GM12872 (cell line): ENCODE data around the gene CTU1.

Experiments used
- CTCF ChIP-seq: IDR thresholded peaks from 3 replicates; pipeline ENCODE4 v1.5.1; 2011; ENCODE audit warnings: low read depth, mild to moderate bottlenecking, low read length, moderate library complexity; ENCODE audit not compliant: insufficient read depth

Gene CTU1

DNA sequence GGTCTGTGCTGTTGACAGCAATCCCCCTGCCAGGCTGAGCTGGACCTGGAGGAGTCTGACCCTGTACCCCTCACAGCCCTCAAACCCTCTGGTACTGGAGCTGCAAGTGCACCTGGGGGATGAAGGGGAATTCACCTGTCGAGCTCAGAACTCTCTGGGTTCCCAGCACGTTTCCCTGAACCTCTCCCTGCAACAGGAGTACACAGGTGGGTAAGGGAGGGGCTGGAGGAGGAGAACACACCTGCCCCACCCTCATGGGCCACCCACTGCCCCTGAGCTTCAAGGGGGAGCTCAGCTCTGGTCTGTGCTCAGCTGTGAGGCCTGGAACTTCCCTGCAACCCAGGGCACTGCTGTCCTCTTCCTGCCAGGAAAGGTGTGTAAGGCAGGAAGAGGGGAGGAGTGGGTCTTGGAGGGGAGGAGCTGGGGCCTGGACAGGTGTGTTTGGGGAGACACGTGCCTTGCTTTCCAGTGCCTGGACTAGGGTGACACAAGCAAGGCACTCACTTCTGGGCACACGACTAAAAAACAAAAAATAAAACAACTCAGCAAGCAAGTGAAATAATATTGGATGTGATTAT lies 37.8 kb upstream of the CTU1 start:
- TF ChIP-seq CTCF: no peak

DNA sequence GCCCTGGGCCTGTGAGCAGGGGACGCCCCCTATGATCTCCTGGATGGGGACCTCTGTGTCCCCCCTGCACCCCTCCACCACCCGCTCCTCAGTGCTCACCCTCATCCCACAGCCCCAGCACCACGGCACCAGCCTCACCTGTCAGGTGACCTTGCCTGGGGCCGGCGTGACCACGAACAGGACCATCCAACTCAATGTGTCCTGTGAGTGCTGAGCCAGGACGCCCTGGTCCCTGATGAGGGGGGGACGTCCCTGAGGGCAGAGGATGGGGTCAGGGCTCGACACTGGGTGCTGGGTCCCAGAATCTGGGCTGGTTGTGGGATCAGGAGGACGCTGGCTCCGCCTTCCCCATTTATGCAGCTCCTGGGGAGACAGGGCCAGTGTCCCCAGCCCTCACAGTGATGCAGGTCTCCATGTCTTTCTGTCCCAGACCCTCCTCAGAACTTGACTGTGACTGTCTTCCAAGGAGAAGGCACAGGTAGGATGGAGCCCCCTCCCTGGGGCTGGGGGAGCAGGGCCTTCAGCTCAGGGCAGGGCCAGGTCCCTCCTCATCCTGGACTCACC lies 36.4 kb upstream of the CTU1 start:
- TF ChIP-seq CTCF: no peak

GRCh38 chr19:51143486-51143885 lies 35.3 kb upstream of the CTU1 start:
- TF ChIP-seq CTCF: no peak

GRCh38 chr19:51142119-51142518 lies 33.9 kb upstream of the CTU1 start, which contains the start of gene SIGLEC7:
Gene SIGLEC7 (plus strand): TSS chr19:51142301. CDS start chr19:51142370, 69 bp downstream.
- no peak for TF ChIP-seq CTCF

DNA sequence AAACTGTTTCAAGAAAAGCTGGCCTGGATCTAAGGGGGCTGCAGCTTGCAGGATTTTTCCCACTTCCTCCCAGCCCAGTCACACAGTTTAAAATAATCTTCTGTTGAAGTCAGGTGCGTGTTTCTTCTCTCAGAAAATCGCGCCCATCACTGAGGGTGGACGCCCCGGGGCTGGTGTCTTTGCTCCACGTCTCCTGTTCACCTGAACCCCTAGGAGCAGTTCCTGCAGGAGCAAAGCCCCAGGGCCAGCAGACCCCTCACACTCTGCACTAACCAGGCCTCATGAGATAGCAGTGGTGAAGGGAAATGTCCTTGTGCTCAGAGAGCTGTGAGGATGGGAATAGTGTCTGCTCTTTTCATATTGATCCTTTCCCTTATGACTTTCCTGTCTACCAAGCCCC lies 33.0 kb upstream of the CTU1 start:
- TF ChIP-seq CTCF: no peak

GRCh38 chr19:51140441-51140840 lies 32.2 kb upstream of the CTU1 start:
- TF ChIP-seq CTCF: no peak

DNA sequence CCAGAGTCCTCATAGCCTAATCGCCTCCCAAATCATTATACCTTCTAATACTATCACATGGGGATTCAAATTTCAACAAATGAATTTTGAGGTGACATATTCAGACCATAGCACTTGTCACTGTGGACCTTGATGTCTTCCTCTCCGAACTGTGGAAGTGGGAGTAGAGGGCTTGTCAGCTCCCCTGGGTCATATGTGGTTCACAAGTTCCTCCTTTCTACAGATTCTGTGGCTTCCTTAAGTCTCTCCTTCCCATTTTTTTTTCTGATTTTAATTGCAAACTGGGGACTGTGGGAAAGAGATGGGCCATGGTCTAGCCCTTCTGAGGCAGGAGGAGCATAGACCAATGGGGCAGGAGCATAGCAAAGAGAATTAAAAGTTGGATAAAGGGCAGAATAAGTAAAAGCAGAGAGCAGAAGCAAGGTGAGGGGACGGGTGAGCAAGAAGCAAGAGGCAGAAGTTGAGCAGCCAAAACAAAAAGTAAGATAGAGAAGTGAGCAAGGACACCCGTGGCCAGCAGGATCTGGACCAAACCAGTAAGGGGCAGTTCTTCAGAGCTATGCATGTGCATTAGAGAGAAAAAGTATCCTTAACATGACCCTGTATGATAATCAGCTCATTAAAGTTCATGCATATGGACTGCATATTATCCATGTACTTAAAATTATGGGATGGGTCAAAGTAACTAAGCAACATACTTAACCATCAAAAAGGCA lies 31.2 kb upstream of the CTU1 start:
- TF ChIP-seq CTCF: no peak
